Measurements from ENCODE around the gene USF3. TPM values are rescaled to one million over a fixed set of nuclear protein-coding genes. Genes with fewer than 3 reads are reported as not detected.

Gene USF3
- total and polyA plus RNA-seq, 9 donors: 4.8 to 18.7 (median 15.6) TPM

DNA sequence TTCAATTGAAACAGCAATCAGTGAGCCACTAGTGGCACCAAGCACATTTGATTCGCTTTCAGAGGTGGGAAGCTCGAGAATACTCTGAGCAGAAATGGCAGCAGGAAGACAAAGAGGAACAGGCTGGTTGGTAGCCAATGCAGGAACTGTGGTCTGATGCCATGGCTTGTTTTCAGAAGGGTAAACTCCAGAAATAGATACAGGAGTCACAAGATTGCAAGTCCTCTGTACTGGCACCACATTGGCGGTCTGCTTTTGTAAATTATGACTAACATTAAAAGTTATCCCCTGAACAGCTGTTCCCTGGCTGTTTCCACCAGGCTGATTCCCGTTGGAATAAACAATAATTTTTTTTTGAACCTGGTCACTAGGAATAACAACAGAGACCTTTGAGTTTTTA lies 35.5 kb downstream of the USF3 start:
- Histone ChIP-seq H3K4me3 (no peak overlapping the region), H3K27ac (no peak overlapping the region), H3K4me1 (ENCODE audit: insufficient read depth) (no peaks in the 10 kb centered on the region), H3K27me3 (no peaks in the 10 kb centered on the region), H3K36me3 (no peaks in the 10 kb centered on the region), H3K9me3 (no peaks in the 10 kb centered on the region)
- 33 to 63% (median 42%) methylated on average over 4 of the region's 4 CpGs for WGBS, 3 donors
- DNase-seq: no peak
- intact Hi-C loops (cut with DNase I): no loop called here
- no peak for TF ChIP-seq EP300 (IDR thresholded peaks at IDR 0.05)

DNA sequence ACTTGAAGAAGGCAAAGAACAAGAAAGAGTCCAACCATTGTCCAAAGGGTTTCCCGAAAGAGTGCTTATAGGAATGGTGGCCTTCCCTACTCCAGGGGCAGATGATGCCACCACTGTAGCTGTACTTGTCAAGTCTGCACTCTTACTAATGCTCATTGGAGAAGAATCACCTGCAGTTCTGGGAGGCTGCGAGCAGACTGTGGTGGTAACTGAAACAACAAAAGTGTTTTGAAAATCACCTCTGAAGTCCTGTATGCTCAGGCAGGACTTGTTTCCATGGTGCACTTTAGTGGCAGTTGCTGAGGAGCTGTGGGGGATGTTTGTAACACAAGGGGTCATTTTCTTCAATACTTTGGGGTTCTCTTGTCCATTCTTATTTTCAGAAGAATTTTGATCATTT lies 36.0 kb downstream of the USF3 start:
- no peak overlapping the region for H3K27ac ChIP-seq
- TF ChIP-seq CTCF (IDR thresholded peaks at IDR 0.05) (no peak), POLR2A (IDR thresholded peaks at IDR 0.05) (no peak), EP300 (IDR thresholded peaks at IDR 0.05) (no peak)
- intact Hi-C loops (cut with DNase I): no loop called here
- no peaks in the 10 kb centered on the region for H3K36me3 ChIP-seq
- H3K27me3 ChIP-seq: no peaks in the 10 kb centered on the region
- H3K4me3 ChIP-seq: no peak overlapping the region
- no peaks in the 10 kb centered on the region for H3K4me1 ChIP-seq (ENCODE audit: insufficient read depth)
- 95 to 97% (median 96%) methylated on average over 2 of the region's 2 CpGs for WGBS, 3 donors
- DNase-seq: no peak
- no peaks in the 10 kb centered on the region for H3K9me3 ChIP-seq

- TF ChIP-seq EP300 (IDR thresholded peaks at IDR 0.05): no peak
- no peak for TF ChIP-seq POLR2A (IDR thresholded peaks at IDR 0.05)
- no peak for TF ChIP-seq CTCF (IDR thresholded peaks at IDR 0.05)
- Histone ChIP-seq H3K27me3 (no peaks in the 10 kb centered on the region), H3K27ac (no peak overlapping the region), H3K9me3 (no peaks in the 10 kb centered on the region), H3K4me1 (ENCODE audit: insufficient read depth) (no peaks in the 10 kb centered on the region), H3K36me3 (no peaks in the 10 kb centered on the region), H3K4me3 (no peak overlapping the region)
- intact Hi-C loops (cut with DNase I): no loop called here
- DNase-seq: no peak
- WGBS, 3 donors: 85 to 96% (median 92%) methylated on average over 1 of the region's 1 CpG
Observed at GRCh38 chr3:113659996-113660395, 36.4 kb downstream of the USF3 start.

GRCh38 chr3:113659101-113659541 lies 37.3 kb downstream of the USF3 start:
- no peak for DNase-seq
- H3K9me3 ChIP-seq: no peaks in the 10 kb centered on the region
- H3K27ac ChIP-seq: no peak overlapping the region
- TF ChIP-seq EP300 (IDR thresholded peaks at IDR 0.05) (no peak), POLR2A (IDR thresholded peaks at IDR 0.05) (no peak)
- intact Hi-C loops (cut with DNase I): no loop called here
- H3K27me3 ChIP-seq: no peaks in the 10 kb centered on the region
- 95 to 100% (median 98%) methylated on average over 1 of the region's 1 CpG for WGBS, 3 donors
- H3K4me3 ChIP-seq: no peak overlapping the region
- no peaks in the 10 kb centered on the region for H3K4me1 ChIP-seq (ENCODE audit: insufficient read depth)
- H3K36me3 ChIP-seq: no peaks in the 10 kb centered on the region

DNA sequence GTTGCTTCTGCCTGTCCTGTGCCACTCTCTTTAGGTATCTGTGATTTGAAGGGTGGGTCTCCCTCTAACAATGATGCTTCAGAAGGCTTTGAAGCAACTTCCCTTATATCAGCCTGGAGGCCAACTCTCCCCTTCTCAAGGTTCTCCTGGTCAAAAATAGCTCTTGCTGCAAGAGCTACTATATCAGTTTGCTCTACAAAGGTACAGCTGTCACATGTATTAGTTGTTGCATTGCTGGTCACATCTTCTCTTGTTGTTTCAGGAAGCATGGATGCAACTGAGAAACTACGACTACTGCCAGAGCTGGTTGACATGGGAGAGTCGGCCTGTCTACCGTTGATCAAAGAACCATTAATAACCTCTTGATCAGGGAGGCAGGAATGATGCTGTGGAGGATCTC lies 38.3 kb downstream of the USF3 start:
- TF ChIP-seq EP300 (IDR thresholded peaks at IDR 0.05) (no peak), POLR2A (IDR thresholded peaks at IDR 0.05) (no peak), CTCF (IDR thresholded peaks at IDR 0.05) (no peak)
- H3K36me3 ChIP-seq: no peaks in the 10 kb centered on the region
- WGBS, 3 donors: 96 to 99% (median 96%) methylated on average over 3 of the region's 3 CpGs
- no peaks in the 10 kb centered on the region for H3K4me1 ChIP-seq (ENCODE audit: insufficient read depth)
- intact Hi-C loops (cut with DNase I): no loop called here
- no peaks in the 10 kb centered on the region for H3K9me3 ChIP-seq
- H3K27me3 ChIP-seq: no peaks in the 10 kb centered on the region
- no peak overlapping the region for H3K4me3 ChIP-seq
- H3K27ac ChIP-seq: no peak overlapping the region
- DNase-seq: no peak

Measured in ovary (tissue), 9 donors.